ENCODE results near the gene KSR1. TPM values are rescaled to one million over a fixed set of nuclear protein-coding genes. Genes with fewer than 3 reads are reported as not detected.

The KSR1 gene
- total RNA-seq, 1 donor from 2014 or later = 40.3 TPM

- Histone ChIP-seq H3K9me3 (no peaks in the 10 kb centered on the region), H3K4me1 (peaks cover 3% of the 10 kb centered on the region), H3K4me3 (no peak overlapping the region), H3K27me3 (no peaks in the 10 kb centered on the region), H3K36me3 (no peaks in the 10 kb centered on the region), H3K27ac (no peak overlapping the region)
- no peak for TF ChIP-seq POLR2AphosphoS5 (IDR thresholded peaks at IDR 0.05; ENCODE audit: insufficient read depth in 1 of 2, low read depth in 1 of 2)
- no peak for TF ChIP-seq POLR2A (IDR thresholded peaks at IDR 0.05)
- TF ChIP-seq CTCF (IDR thresholded peaks at IDR 0.05) = no peak
- no peak for DNase-seq (ENCODE audit: extremely low spot score in 2 of 2)
- intact Hi-C loops (cut with DNase I) = no loop called here
These were observed 42.5 kb upstream of the KSR1 start for GRCh38 chr17:27413792-27414191.

- intact Hi-C loops (cut with DNase I) = no loop called here
These were observed 42.0 kb upstream of the KSR1 start for GRCh38 chr17:27414271-27414670.

GRCh38 chr17:27414694-27415093 is 41.6 kb upstream of the KSR1 start:
- DNase-seq (ENCODE audit: extremely low spot score in 2 of 2) = no peak
- TF ChIP-seq CTCF (IDR thresholded peaks at IDR 0.05) = no peak
- TF ChIP-seq POLR2A (IDR thresholded peaks at IDR 0.05) = no peak
- no peak for TF ChIP-seq POLR2AphosphoS5 (IDR thresholded peaks at IDR 0.05; ENCODE audit: insufficient read depth in 1 of 2, low read depth in 1 of 2)
- Histone ChIP-seq H3K4me1 (no peaks in the 10 kb centered on the region), H3K9me3 (no peaks in the 10 kb centered on the region), H3K36me3 (no peaks in the 10 kb centered on the region), H3K27me3 (no peaks in the 10 kb centered on the region), H3K27ac (no peak overlapping the region), H3K4me3 (no peak overlapping the region)
- intact Hi-C loops (cut with DNase I) = no loop called here

More at GRCh38 chr17:27414271-27414670, 42.0 kb upstream of the KSR1 start:
- TF ChIP-seq POLR2AphosphoS5 (IDR thresholded peaks at IDR 0.05; ENCODE audit: insufficient read depth in 1 of 2, low read depth in 1 of 2) = no peak
- TF ChIP-seq CTCF (IDR thresholded peaks at IDR 0.05) = no peak
- no peak for TF ChIP-seq POLR2A (IDR thresholded peaks at IDR 0.05)
- no peak overlapping the region for H3K27ac ChIP-seq
- H3K27me3 ChIP-seq = no peaks in the 10 kb centered on the region
- H3K9me3 ChIP-seq = no peaks in the 10 kb centered on the region
- H3K4me1 ChIP-seq = no peaks in the 10 kb centered on the region
- H3K4me3 ChIP-seq = no peak overlapping the region
- no peaks in the 10 kb centered on the region for H3K36me3 ChIP-seq
- no peak for DNase-seq (ENCODE audit: extremely low spot score in 2 of 2)

- intact Hi-C loops (cut with DNase I) = no loop called here
- DNase-seq (ENCODE audit: extremely low spot score in 2 of 2) = no peak
- no peaks in the 10 kb centered on the region for H3K27me3 ChIP-seq
- no peaks in the 10 kb centered on the region for H3K9me3 ChIP-seq
- TF ChIP-seq POLR2AphosphoS5 (IDR thresholded peaks at IDR 0.05; ENCODE audit: insufficient read depth in 1 of 2, low read depth in 1 of 2) (no peak), POLR2A (IDR thresholded peaks at IDR 0.05) (no peak), CTCF (IDR thresholded peaks at IDR 0.05) (no peak)
- no peaks in the 10 kb centered on the region for H3K36me3 ChIP-seq
- H3K4me3 ChIP-seq = no peak overlapping the region
- H3K4me1 ChIP-seq = no peaks in the 10 kb centered on the region
- H3K27ac ChIP-seq = no peak overlapping the region
These were observed 41.0 kb upstream of the KSR1 start for GRCh38 chr17:27415120-27415795.

GRCh38 chr17:27417596-27418365 is 38.5 kb upstream of the KSR1 start:
- no peaks in the 10 kb centered on the region for H3K4me1 ChIP-seq
- no peak overlapping the region for H3K27ac ChIP-seq
- H3K9me3 ChIP-seq = no peaks in the 10 kb centered on the region
- no peaks in the 10 kb centered on the region for H3K27me3 ChIP-seq
- no peak overlapping the region for H3K4me3 ChIP-seq
- no peak for DNase-seq (ENCODE audit: extremely low spot score in 2 of 2)
- no peak for TF ChIP-seq POLR2A (IDR thresholded peaks at IDR 0.05)
- no peak for TF ChIP-seq CTCF (IDR thresholded peaks at IDR 0.05)
- no peak for TF ChIP-seq POLR2AphosphoS5 (IDR thresholded peaks at IDR 0.05; ENCODE audit: insufficient read depth in 1 of 2, low read depth in 1 of 2)
- H3K36me3 ChIP-seq = no peaks in the 10 kb centered on the region
- intact Hi-C loops (cut with DNase I) = no loop called here

All from vagina (tissue), 2 donors.